Ishikawa (cell line): ENCODE results near the gene ADGRE2.

Experiments
- CEBPB ChIP-seq: IDR thresholded peaks from 2 replicates; pipeline ENCODE4 v1.6.1; 2012
- CREB1 ChIP-seq: IDR thresholded peaks from 2 replicates; pipeline ENCODE4 v1.6.1; 2012; ENCODE audit warnings: low read depth
- EGR1 ChIP-seq: IDR thresholded peaks from 2 replicates; pipeline ENCODE4 v1.6.1; 2012
- EP300 ChIP-seq: IDR thresholded peaks from 2 replicates; pipeline ENCODE4 v1.6.1; 2012; ENCODE audit warnings: borderline replicate concordance
- FOXM1 ChIP-seq: IDR thresholded peaks from 2 replicates; pipeline ENCODE4 v1.6.1; 2012; ENCODE audit warnings: low read depth, borderline replicate concordance
- MAX ChIP-seq: IDR thresholded peaks from 2 replicates; pipeline ENCODE4 v1.6.1; 2012
- NFIC ChIP-seq: IDR thresholded peaks from 2 replicates; pipeline ENCODE4 v1.6.1; 2012
- RAD21 ChIP-seq: IDR thresholded peaks from 2 replicates; pipeline ENCODE4 v1.6.1; 2012; ENCODE audit warnings: low read depth
- REST ChIP-seq: IDR thresholded peaks from 2 replicates; pipeline ENCODE4 v1.6.1; 2012; ENCODE audit warnings: low read depth, mild to moderate bottlenecking
- TAF1 ChIP-seq: IDR thresholded peaks from 2 replicates; pipeline ENCODE4 v1.6.1; 2012; ENCODE audit warnings: low read depth, mild to moderate bottlenecking
- TCF12 ChIP-seq: IDR thresholded peaks from 2 replicates; pipeline ENCODE4 v1.6.1; 2012; ENCODE audit warnings: low read depth
- TEAD4 ChIP-seq: IDR thresholded peaks from 2 replicates; pipeline ENCODE4 v1.6.1; 2012
- USF1 ChIP-seq: IDR thresholded peaks from 2 replicates; pipeline ENCODE4 v1.6.1; 2012
- YY1 ChIP-seq: IDR thresholded peaks from 2 replicates; pipeline ENCODE4 v1.6.1; 2012; ENCODE audit warnings: low read depth
- ZBTB7A ChIP-seq: IDR thresholded peaks from 2 replicates; pipeline ENCODE4 v1.6.1; 2012; ENCODE audit warnings: low read depth

The ADGRE2 gene

GRCh38 chr19:14774373-14774772 is 4.0 kb downstream of the ADGRE2 start:
- TF ChIP-seq USF1 (no peak), ZBTB7A (no peak), CEBPB (no peak), REST (no peak), RAD21 (no peak)

- no peak for TF ChIP-seq MAX
- no peak for TF ChIP-seq EGR1
- no peak for TF ChIP-seq TCF12
- TF ChIP-seq RAD21: no peak
- TF ChIP-seq NFIC: no peak
- no peak for TF ChIP-seq TAF1
- no peak for TF ChIP-seq YY1
- TF ChIP-seq CEBPB: no peak
- no peak for TF ChIP-seq TEAD4
- no peak for TF ChIP-seq FOXM1
- TF ChIP-seq USF1: no peak
- TF ChIP-seq CREB1: no peak
- TF ChIP-seq REST: no peak
- no peak for TF ChIP-seq EP300
- no peak for TF ChIP-seq ZBTB7A
Measured at GRCh38 chr19:14772995-14773394, 5.4 kb downstream of the ADGRE2 start.

- TF ChIP-seq CREB1 (no peak), YY1 (no peak), USF1 (no peak), TEAD4 (no peak), RAD21 (no peak), CEBPB (no peak), EGR1 (no peak), NFIC (no peak), EP300 (no peak), TAF1 (no peak), ZBTB7A (no peak), FOXM1 (no peak), MAX (no peak), TCF12 (no peak), REST (no peak)
Measured at GRCh38 chr19:14772467-14772866, 5.9 kb downstream of the ADGRE2 start.

- TF ChIP-seq MAX: no peak
- TF ChIP-seq EP300: no peak
Measured at GRCh38 chr19:14770944-14771839, 7.2 kb downstream of the ADGRE2 start.
